Measurements from ENCODE around the gene LPIN1. TPM values are rescaled to one million over a fixed set of nuclear protein-coding genes. Genes with fewer than 3 reads are reported as not detected.
A peak's percentile ranks its signal among the peaks of the same experiment; 100 is the strongest.

LPIN1 gene
- total RNA-seq, 1 experiment from 2014 or later = 4.4 TPM

- Histone ChIP-seq H3K23me2 (ENCODE audit: insufficient read length, low read depth, low read length, poor library complexity, severe bottlenecking) (no peaks in the 10 kb centered on the region), H3K9ac (ENCODE audit: extremely low read depth, insufficient read length, low read length) (no peak overlapping the region), H3K27ac (ENCODE audit: insufficient read length, low read depth, low read length) (no peak overlapping the region), H4K5ac (ENCODE audit: insufficient read length, low read depth, low read length) (no peak overlapping the region), H2BK20ac (ENCODE audit: low read depth, low read length, poor library complexity, severe bottlenecking) (no peak overlapping the region), H3K23ac (ENCODE audit: insufficient read length, low read depth, low read length) (no peak overlapping the region), H2BK15ac (ENCODE audit: low read depth, low read length) (no peak overlapping the region), H2AFZ (ENCODE audit: low read length) (no peak overlapping the region), H3K4me1 (ENCODE audit: insufficient read depth, low read length) (peaks cover 9% of the 10 kb centered on the region; the same call in 1 of the 2 replicates), H2AK5ac (ENCODE audit: insufficient read length, low read length) (no peak overlapping the region), H3K4ac (ENCODE audit: low read depth, low read length) (no peak overlapping the region), H3K14ac (ENCODE audit: insufficient read depth, low read length) (peak overlapping the region; percentile 10; the same call in 1 of the 2 replicates), H3K18ac (ENCODE audit: insufficient read length, low read depth, low read length) (no peak overlapping the region), H4K20me1 (ENCODE audit: control insufficient read depth, insufficient read depth, insufficient read length) (no peaks in the 10 kb centered on the region), H3K79me2 (ENCODE audit: insufficient read depth, low read length) (no peaks in the 10 kb centered on the region), H4K91ac (ENCODE audit: insufficient read length, low read depth, low read length) (no peak overlapping the region), H3K9me3 (ENCODE audit: control insufficient read depth, low read depth, low read length) (no peaks in the 10 kb centered on the region), H3K56ac (ENCODE audit: insufficient read length, low read depth, low read length) (no peak overlapping the region), H4K8ac (replicated peaks; ENCODE audit: insufficient read length, low read depth, low read length) (no peak overlapping the region), H2BK5ac (ENCODE audit: insufficient read length, low read length) (no peak overlapping the region), H2BK12ac (ENCODE audit: insufficient read length, low read depth, low read length) (no peak overlapping the region), H2BK120ac (ENCODE audit: low read depth, low read length, poor library complexity, severe bottlenecking) (no peak overlapping the region), H3K27me3 (ENCODE audit: insufficient read depth, low read length) (no peaks in the 10 kb centered on the region), H3K79me1 (ENCODE audit: insufficient read depth, low read depth, low read length, poor library complexity, severe bottlenecking) (no peaks in the 10 kb centered on the region), H3K4me2 (ENCODE audit: insufficient read depth, insufficient read length, low read length) (no peak overlapping the region), H3T11ph (ENCODE audit: low read length) (no peak overlapping the region)
- no CpG with 5 or more reads among the region's 16 CpGs for WGBS (ENCODE audit: extremely low coverage, insufficient read length, low lambda C conversion rate)
- H3K36me3 Mint-ChIP-seq (ENCODE audit: insufficient read depth in 1 of 3, low read depth in 3 of 3) = no peaks in the 10 kb centered on the region; a peak in 2 of 7 replicates
- H3K4me1 Mint-ChIP-seq = peaks cover 49 to 50% of the 10 kb centered on the region in 2 experiments
- H3K9me3 Mint-ChIP-seq = peaks cover 0 to 2% of the 10 kb centered on the region in 2 experiments; a peak in 2 of 5 replicates
- no peak for DNase-seq
- no peak overlapping the region for H3K4me3 Mint-ChIP-seq
- TF ChIP-seq CTCF (conservative IDR thresholded peaks at IDR 0.05) = no peak
- peaks cover 30% of the 10 kb centered on the region for H3K27me3 Mint-ChIP-seq (ENCODE audit: low read depth)
- peak overlapping the region in 1 of 3 experiments; percentile 69; a peak in 1 of 7 replicates for H3K27ac Mint-ChIP-seq
Observed at GRCh38 chr2:11742702-11743357, 3.6 kb upstream of the LPIN1 start.

Data from H9 (cell line).